ENCODE measurements around the gene CUEDC2. TPM values are rescaled to one million over a fixed set of nuclear protein-coding genes. Genes with fewer than 3 reads are reported as not detected.

Gene CUEDC2
- total RNA-seq, 1 donor from 2014 or later = 43.7 TPM

DNA sequence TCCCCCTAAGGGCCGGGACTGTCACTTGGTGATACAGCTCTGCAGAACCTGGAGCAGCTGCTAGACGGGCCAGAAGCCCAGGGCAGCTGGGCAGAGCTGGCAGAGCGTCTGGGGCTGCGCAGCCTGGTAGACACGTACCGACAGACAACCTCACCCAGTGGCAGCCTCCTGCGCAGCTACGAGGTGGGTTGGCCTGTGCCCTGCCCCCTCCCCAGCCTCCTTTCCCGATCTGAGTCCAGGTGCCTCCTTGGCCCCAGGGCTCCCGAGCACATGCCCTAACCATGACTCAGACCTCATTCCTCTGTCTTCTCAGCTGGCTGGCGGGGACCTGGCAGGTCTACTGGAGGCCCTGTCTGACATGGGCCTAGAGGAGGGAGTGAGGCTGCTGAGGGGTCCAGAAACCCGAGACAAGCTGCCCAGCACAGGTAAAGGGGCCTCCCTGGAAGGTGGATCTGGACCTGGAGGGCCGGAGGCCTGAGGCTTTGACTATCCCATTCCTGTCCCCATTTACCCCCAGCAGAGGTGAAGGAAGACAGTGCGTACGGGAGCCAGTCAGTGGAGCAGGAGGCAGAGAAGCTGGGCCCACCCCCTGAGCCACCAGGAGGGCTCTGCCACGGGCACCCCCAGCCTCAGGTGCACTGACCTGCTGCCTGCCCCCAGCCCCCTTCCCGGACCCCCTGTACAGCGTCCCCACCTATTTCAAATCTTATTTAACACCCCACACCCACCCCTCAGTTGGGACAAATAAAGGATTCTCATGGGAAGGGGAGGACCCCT is 30.5 kb downstream of the CUEDC2 start:
- no peak for DNase-seq
- intact Hi-C loops (cut with micrococcal nuclease) = no loop called here
- no peak for TF ChIP-seq CTCF (IDR thresholded peaks at IDR 0.05)
- Mint-ChIP-seq H3K9me3 (no peaks in the 10 kb centered on the region), H3K27ac (no peak overlapping the region), H3K36me3 (ENCODE audit: low read depth) (peaks cover 62% of the 10 kb centered on the region), H3K4me1 (peaks cover 47% of the 10 kb centered on the region), H3K4me3 (no peak overlapping the region), H3K27me3 (peaks cover 2% of the 10 kb centered on the region)
- POLR2A ChIA-PET = interaction anchor here (0.6 to 15.2 kb wide), 6 partner anchors 6 to 1491 kb away, joined by 3 to 305 read pairs (median 54); partner anchors contain the start of genes FBXL15 and NFKB2
- CTCF ChIA-PET = no interaction called here
- ATAC-seq (ENCODE audit: low read depth) = no peak

DNA sequence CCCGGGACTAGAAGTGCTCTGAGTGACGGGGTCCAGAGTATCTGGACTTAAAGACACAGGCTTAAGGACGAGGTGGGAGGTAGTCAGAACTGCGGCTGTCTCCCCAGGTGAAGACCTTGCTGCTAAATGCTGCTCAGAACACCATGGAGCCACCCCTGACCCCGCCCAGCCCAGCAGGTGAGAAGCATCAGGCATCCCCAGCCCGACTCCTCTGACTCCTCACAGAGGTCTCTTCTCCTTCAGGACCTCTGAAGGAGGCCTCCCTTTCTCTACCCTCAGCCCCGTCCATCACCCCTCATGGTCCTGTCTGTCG is 31.1 kb downstream of the CUEDC2 start:
- ATAC-seq (ENCODE audit: low read depth) (no peak), DNase-seq (no peak)
- Mint-ChIP-seq H3K4me3 (no peak overlapping the region), H3K36me3 (ENCODE audit: low read depth) (peaks cover 68% of the 10 kb centered on the region), H3K27me3 (no peaks in the 10 kb centered on the region), H3K4me1 (peaks cover 53% of the 10 kb centered on the region), H3K27ac (no peak overlapping the region), H3K9me3 (no peaks in the 10 kb centered on the region)
- intact Hi-C loops (cut with micrococcal nuclease) = no loop called here
- POLR2A ChIA-PET = interaction anchor here (0.6 to 15.2 kb wide), 4 partner anchors 10 to 170 kb away, joined by 3 to 305 read pairs (median 55); partner anchors contain the start of gene FBXL15
- TF ChIP-seq CTCF (IDR thresholded peaks at IDR 0.05) = no peak
- CTCF ChIA-PET = no interaction called here

GRCh38 chr10:102400598-102401341 is 31.6 kb downstream of the CUEDC2 start:
- no peaks in the 10 kb centered on the region for H3K9me3 Mint-ChIP-seq
- peaks cover 55% of the 10 kb centered on the region for H3K4me1 Mint-ChIP-seq
- CTCF ChIA-PET = interaction anchor here (1.7 to 2.6 kb wide), 5 partner anchors 11 to 170 kb away, joined by 5 to 24 read pairs (median 10); partner anchors contain the start of gene FBXL15

GRCh38 chr10:102400076-102400475 is 32.3 kb downstream of the CUEDC2 start:
- no peak for ATAC-seq (ENCODE audit: low read depth)
- Mint-ChIP-seq H3K36me3 (ENCODE audit: low read depth) (peaks cover 76% of the 10 kb centered on the region), H3K9me3 (no peaks in the 10 kb centered on the region), H3K27me3 (no peaks in the 10 kb centered on the region), H3K4me3 (peak overlapping the region; percentile 94), H3K27ac (peak overlapping the region; percentile 69), H3K4me1 (peaks cover 54% of the 10 kb centered on the region)
- DNase-seq = no peak
- POLR2A ChIA-PET = interaction anchor here (1.1 to 15.2 kb wide), 11 partner anchors 5 to 169 kb away, joined by 3 to 305 read pairs (median 19); partner anchors contain the start of genes C10orf95, CUEDC2 and FBXL15
- CTCF ChIA-PET = interaction anchor here (1.1 to 2.6 kb wide), 9 partner anchors 10 to 169 kb away, joined by 3 to 24 read pairs (median 6); partner anchors contain the start of gene FBXL15
- intact Hi-C loops (cut with micrococcal nuclease) = no loop called here
- no peak for TF ChIP-seq CTCF (IDR thresholded peaks at IDR 0.05)

More at GRCh38 chr10:102400598-102401341, 31.6 kb downstream of the CUEDC2 start:
- TF ChIP-seq CTCF (IDR thresholded peaks at IDR 0.05) = no peak
- POLR2A ChIA-PET = interaction anchor here (1.1 to 15.2 kb wide), 6 partner anchors 11 to 169 kb away, joined by 3 to 305 read pairs (median 23); partner anchors contain the start of genes C10orf95 and FBXL15
- Mint-ChIP-seq H3K27ac (peak overlapping the region; percentile 68), H3K4me3 (peak overlapping the region; percentile 44), H3K27me3 (no peaks in the 10 kb centered on the region), H3K36me3 (ENCODE audit: low read depth) (peaks cover 74% of the 10 kb centered on the region)
- intact Hi-C loops (cut with micrococcal nuclease) = no loop called here
- no peak for DNase-seq
- ATAC-seq (ENCODE audit: low read depth) = no peak
